HG03060 (cell line): ENCODE data around the gene ZNF710.

Experiments used
- ATAC-seq: cut with Tn5 transposase; IDR thresholded peaks from one replicate; pipeline ENCODE4 v1.9.1; 2021; ENCODE audit warnings: low read depth, moderate number of reproducible peaks; ENCODE audit not compliant: unreplicated experiment

Gene ZNF710

DNA sequence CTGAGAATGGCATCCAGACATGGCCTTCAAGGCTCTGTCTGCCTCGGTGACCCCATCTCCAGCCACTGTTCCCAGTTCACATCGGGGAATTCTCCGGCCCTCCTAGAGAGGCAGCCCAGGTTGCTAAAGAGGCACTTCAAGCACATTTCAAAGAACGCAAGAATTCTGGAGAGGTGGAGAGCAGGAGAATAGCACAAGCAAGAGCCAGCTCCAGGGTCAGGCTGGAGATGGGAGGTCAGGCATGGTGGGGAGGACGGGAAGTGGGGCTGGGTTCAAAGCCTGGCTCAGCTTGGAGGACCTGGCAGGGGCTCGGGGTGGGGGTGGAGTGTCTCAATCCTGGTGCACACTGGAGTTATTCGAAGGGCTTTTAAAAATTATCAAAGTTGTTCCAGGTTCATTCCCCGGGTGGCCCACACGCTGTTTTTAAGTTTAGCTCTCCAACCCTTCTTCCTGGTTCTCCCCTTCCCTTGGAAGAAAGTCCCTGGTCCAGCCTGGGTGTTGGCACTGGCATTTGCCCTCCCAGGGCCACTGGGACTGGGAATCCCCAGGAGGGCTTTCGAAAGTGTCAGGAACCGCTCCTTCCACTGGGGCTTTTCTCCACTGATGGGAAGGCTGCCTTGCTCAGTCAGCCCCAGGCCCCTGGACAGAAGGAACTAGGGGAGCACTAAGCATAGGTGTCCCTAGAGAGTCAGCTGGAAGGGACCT, 35.8 kb downstream of the ZNF710 start:
- ATAC-seq, result no peak

DNA sequence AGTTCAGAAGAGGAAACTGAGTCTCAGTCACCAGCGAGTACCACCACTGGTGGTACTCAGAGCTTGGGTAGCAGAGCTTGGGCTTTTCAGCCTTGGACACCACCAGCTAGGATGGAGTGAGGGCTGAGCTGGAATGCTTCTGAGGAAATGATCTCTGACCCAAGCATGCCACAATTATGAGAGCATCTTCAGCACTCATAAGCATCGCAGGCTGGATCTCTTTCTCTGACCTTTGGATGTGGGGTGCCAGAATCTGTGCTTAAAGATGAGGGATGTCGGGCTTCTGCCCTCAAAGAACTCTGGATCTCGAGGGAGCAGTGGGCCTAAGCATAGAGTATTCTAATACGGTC, 36.4 kb downstream of the ZNF710 start:
- no peak for ATAC-seq

DNA sequence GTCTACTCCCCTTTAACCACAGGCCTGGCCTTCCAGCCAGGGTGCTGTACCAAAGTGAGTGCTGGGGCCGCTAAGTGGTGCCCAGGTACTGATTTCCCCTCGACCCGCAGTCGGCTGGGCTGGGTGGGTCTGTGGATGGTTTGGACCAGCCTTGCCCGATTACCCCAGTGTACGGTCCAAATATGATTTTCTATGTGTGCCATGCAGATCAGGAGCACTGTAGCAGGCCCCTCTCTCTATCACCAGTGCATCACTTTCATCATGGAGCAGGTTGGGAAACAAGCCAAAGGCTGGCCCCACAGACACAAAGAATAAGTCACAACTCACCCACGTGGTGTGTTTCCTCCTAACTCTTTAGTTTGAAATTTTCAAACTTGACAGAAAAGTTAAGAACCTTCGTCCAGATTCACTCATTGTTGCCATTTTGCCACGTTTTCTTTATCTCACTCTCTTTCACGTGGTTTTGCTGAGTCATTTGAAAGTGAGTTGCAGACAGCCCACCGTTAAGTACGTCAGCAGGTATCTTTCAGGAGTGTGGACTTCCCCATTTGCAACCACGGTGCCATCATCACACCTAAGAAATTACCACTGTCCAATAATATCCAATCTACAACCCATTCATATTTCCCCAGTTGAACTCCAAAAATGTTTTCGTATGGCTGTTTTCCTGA, 37.0 kb downstream of the ZNF710 start:
- peak; percentile 85 for ATAC-seq

DNA sequence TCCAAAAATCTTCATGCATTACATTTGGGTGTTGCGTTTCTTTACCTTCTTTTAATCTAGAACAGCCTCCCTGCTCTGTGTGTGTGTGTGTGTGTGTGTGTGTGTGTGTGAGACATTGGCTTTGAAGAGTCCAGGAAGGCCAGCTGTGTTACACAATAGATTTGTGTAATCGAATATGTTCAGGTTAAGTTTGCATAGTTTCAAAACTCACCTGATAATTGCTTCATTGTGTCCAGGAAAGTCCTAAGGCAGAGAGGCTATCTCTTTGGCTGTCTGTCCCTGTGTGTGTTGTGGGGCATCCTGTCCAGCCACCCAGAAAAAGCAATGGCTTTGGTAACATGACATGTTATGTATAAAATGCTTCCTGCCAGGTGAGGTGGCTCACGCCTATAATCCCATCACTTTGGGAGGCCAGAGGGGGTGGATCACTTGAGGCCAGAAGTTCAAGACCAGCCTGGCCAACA, 37.5 kb downstream of the ZNF710 start:
- no peak for ATAC-seq

DNA sequence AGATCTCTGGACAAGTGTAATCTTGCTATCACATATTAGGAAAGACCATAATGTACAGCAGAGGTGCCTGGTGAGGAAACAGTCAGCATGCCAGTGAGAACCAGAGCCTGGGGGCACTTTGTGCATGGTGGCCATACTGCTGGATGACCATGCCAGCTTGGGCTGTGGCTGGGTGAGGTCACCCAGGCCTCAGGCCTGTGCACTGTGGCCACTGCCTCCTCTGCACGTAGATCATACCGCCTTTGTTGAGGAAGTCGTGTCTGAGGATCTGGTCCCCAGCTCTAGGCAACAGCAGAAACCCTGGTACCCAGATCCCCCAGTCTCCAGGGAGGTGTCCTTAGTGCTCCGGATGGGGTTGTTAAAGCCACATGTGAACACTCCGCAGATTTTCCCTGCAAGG, 38.9 kb downstream of the ZNF710 start:
- ATAC-seq, result no peak

DNA sequence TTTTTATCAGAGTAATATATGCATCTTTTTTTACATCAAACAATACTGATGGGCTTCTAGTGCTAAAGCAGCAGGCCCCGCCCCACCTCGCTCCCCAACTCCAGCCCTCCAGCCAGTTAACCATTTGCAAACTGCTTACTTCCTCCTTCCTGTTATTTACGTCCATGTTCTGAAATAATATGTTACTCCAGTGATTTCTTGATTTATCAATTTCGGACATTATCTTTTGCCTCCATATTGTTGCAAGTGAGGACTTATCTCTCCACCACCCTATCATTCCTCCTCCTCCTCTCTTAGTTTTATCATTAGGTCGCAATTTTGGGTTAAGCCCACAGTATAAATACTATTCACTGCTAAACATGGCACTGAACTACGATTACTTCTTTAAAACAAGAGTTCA, 39.5 kb downstream of the ZNF710 start:
- no peak for ATAC-seq

DNA sequence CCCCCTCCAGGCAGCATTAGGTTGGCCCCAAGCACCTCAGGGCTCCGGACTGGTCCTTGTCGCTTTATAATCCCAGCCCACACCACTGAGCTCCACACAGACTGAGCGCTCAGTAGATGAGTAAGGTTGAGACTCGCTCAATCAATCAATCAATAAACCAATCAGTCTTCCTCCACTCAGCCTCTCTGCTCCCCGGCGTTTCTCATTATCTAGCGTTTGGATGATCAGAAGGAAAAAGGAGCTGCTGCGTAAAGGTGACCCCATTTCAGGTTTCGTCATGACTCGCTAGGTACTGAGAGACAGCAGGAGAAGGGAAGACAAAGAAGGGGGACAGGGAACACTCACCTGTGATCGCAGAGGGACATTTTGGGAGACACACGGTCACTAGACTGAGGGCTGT, 41.2 kb downstream of the ZNF710 start:
- ATAC-seq, result no peak

DNA sequence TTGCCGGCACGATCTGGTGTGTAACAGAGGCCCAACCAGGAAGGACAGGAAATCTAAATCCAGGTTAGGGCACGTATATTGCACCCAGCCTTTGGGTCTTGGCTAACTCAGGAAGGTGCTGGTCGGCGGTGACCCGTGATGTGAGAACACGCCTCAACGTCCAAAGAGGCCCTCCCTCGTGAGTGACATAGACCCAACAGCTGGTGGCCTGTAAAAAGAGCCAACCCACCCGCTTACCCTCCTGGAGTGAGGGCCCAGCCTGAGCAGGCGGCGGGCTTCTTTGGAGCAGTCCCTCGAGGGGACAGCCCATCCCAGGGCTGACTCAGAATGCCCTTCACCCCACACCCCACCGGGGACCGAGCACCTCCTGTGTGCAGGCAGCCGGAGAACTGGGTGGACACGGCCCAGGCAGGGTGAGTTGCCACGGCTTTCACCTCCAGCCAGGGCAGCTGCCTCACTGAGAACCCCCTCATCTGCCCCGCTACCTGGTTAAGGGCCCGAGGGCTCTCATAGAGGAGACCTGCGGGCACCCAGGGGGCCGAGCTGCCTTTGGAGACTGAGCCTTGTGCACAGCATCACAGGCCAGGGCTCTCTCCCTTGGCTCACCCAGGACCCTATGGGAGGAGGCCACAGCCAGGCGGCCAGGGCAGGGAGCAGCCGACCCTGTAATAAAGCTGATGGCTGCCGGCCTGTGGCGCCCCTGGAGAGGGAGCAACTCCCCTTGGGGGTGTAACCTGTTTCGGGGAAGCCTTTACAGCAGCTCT, 41.8 kb downstream of the ZNF710 start:
- no peak for ATAC-seq

DNA sequence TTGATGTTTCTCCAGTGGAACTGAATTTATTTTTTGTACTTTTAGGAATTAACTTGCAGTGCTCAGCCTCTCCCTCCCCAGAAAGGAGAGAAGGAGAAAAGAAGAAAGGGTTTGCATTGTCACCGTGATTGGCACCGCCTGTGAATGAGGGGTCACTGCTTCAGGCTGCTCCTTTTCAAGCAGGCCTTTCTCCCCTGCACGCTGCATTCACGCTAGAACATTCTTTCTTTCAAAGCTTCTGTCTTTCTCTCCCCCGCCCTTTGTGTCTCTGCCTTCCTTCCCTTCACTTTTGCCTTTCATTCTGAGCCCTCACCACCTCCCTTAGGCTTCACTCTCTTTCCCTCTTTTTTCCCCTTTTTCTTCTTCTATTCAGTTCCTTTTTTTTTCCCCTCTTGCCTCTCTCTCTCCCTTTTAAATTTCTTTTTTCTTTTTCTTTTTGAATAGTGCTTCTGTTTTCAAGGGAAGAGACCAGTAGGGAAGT, 42.4 kb downstream of the ZNF710 start:
- no peak for ATAC-seq

DNA sequence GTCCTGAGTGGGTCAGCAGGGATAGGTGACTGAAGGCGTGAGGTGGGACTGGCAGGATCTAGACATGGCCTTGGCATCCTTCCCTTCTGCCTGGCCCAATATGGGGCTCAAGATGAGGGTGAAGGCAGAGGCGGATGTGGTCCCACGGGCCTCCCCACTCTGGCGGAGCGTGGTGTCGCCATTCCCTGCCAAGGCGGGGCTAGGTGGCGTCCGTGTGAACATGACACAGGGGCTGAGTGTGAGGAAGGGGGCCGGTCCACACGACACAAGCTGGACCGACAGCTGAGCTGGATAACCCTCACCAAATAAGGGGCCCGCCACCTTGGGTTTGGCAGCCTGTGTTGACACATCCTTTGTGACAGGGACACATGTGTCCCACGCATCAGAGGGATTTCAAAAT, 43.1 kb downstream of the ZNF710 start:
- ATAC-seq, result no peak

DNA sequence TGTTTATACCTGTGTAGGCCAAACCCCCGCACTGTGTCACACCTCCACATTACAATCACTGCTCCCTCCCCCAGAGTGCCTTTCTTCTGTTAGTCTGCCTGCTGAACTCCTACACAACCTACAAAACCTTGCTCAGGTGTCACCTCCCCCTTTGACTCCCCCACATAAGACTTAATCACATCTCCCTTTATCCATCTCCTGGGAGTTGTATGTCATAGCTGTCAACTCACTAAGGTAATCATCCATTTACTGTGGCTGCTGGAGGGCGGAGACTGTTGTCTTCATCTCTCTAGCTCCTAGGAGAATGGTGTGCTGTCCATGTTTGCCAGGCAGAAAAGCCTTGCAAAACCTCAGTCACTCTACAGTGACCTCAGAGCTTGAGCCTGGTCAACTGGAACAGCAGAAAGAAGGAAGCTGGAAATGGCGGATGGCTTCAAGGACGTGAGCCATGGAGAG, 43.8 kb downstream of the ZNF710 start:
- no peak for ATAC-seq

DNA sequence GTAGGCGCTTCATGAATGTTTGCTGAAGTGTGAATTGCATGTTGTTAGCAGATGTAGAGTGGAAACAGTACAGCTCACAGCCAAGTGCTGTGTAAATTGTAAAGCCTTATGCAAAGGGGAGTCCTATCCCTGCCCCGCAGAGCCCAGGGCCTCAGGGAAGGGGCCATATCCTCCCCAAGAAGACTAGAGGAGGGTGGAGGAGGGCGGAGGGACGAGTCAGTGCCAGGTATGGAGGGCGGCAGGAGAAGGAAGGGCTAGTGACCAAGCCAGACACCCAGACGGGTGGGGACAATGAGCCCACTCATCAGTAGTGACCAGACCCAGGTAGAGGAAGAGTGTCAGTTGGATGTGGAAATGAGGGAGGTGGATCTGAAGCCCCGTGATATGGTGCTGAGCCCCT, 45.2 kb downstream of the ZNF710 start:
- ATAC-seq, result no peak

DNA sequence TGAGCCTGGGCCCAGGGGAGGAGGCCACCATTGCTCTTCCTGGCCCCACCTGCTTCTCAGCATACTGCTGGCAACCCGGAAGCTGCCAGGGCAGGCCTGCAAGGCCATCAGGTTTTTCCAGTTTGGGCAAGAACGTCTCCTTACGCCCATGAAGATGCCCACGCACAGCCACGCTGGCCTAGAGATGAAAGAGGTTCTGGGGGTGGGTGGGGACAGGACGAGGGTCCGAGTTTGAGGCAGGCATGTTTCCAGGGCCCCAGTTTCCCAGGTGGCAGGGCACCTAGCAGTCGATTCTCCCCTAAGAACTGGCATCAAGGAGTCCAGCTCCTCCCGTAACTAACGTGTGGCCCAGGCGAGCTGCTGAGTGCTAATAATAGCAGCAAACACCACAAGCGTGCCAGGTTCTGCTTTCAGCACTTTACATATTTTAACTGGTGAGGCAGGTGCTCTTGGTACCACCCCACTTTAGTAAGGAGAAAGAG, 45.8 kb downstream of the ZNF710 start:
- no peak for ATAC-seq

DNA sequence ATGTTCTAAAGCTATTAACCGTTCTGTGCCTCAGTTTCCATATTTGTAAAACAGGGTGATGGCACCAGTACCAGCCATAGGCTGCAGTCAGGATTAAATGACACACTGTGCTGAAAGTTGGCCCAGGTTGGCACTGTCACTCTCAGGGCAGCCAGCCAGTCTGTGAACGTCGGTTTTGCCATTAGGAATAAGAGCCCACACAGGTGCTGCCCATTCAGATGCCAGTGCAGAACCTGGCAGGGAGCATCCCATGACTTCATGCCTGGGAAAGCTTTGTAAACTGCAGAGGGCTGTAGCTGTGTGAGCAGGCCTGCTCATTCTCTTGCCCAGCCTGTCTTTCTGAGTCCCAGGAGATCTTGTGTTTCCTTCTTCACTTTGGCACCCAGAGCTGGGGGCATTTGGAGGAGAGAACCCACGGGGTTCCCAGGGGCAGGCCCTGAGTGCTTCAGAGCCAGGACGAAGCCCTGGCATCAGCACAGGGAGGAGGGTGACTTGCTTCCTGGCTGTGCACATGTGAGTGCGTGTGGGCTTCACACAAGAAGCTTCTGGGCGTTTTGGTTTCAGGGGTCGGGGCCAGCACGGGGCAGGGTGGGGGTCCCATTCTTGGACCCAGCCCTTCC, 46.9 kb downstream of the ZNF710 start:
- no peak for ATAC-seq

DNA sequence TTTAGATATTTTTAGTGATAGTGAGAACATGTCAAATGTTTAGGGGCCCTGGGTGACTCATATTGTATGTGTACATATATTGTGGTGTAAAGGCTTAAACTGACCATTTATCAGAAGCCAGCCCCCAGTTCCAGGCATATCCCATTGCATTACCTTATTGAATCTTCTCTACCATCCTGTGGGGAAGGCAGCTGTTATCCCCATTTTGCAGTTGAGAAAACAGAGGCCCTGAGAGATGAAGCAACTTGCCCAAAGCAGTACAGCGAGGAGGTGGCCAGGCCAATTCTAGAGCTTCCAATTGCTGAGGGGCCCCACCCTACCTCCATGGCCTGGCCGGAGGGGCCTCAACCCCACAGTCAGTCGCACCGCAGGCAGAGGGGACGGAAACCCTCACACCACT, 47.9 kb downstream of the ZNF710 start:
- no peak for ATAC-seq

DNA sequence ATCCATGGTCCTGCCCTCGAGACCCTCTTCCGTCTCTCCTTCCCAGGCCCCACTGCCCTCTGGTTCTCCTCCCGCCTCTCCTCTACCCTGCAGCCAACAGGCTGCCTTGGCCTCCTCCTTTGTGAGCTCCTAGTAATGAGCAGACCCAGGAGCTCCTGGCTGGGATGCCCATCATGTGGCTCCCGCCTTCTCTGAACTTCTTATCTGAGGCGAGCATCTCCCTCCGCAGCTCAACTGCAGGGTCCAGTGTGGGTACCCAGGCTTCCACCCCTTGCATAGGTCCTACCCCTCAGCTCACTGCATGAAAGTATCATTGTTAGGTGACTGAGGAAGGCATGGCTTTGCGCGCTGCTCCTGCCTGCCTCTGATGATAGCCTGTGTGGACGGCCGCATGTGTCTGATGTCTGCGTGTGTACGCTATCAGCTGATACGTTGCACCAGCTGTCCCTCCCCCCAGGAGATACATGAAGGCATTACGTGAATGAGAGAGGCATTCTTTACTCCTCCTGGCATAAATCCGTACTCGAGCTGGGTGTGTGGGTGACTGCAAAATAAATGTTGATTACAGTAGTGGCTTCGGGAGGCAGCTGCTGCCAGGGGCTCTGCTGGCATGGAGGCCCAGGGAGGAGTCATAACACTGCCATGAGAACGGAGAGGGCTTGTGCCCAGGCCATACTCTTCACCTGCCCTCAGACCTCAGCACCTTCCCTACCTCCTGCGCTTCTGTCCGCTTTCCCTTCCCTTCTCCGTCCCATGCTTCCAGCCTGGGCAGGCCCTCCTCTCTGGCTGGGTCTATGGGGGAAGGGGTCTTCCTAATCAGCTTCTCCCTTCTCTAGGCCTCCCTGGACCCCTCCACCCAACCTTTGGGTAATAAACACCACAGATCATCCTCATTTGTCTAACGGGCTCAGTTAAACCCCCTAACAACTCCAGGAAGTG, 48.8 kb downstream of the ZNF710 start:
- no peak for ATAC-seq

DNA sequence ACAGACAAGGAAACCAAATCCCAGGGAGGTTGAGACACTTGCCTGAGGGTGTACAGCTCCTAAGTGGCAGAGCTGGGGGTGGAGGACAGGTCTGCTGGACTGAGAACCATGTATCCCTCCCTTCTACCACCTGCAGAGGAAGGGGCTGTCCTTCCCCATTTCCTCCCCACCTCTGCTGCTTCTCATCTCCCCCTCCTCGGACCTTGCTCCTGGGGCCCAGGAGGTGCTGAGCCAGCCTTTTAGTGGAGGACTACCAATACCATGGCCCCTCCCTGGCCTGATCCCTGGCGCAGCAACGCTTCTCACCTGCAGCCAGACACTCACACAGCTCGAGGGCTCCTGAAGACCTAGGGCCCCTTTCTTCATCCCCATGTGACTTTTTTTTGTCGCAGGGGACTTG, 50.8 kb downstream of the ZNF710 start:
- no peak for ATAC-seq

DNA sequence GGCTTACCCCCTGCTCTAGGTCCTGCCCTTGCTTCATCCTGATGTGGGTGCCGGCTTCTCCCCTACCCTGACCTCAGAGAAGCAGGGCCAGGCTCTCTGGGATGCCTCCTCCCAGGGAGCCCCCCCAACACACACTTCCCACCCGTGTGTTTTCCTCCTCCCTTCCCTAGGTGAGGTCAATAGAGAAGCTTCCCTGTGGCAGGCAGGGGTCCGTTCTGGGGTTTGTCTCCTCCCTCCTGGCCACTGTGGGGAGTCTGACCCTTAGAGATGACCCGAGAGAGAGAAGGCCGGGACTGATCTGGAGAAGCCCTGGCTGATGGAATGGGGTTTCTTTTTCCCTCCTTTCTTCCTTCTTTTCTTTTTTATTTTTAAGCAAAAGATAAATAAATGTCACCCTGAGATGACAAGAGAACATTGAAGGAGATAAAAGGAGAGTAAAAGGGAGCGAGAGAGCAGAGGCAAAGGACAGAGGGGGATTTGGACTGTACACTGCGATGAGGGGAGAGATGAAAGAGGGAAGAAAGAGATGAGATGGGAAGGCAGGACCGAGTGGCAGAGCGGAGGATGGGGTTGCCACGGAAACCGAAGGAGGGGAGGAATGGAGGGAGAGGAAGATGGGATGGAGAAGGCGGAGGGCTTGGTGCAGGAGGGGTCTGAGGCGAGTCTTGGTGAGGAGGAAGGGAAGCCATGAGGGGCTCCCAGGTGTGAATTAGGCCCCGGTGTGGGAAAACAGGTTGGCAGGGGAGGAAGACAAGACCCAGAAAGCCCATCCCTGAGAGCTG, 52.8 kb downstream of the ZNF710 start:
- ATAC-seq, result no peak

DNA sequence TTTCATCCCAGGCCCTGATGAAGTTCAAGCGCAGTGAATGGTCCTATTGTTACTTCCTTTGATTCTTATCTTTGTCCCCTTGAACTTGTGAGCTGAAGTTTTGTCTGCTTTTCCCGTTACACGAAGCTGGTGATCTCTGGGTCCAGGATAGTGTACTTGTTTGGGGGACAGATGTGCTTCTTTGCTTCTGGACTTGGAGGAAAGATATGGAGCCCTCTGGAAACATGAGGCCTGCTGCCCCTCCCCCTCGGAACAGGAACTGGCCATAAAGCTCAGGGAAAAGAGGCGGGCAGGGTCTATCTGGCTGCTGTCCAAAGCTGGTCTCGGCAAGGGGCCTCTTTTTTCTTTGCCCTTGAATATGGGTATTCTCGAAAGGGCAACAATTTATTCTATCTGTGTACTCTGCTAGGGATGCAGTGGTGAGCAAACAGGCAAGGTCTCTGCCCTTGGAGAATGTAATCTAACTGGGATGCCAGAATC, 53.5 kb downstream of the ZNF710 start:
- no peak for ATAC-seq
